ENCODE data around the gene CRAMP1.
A peak's percentile ranks its signal among the peaks of the same experiment; 100 is the strongest.

The CRAMP1 gene

DNA sequence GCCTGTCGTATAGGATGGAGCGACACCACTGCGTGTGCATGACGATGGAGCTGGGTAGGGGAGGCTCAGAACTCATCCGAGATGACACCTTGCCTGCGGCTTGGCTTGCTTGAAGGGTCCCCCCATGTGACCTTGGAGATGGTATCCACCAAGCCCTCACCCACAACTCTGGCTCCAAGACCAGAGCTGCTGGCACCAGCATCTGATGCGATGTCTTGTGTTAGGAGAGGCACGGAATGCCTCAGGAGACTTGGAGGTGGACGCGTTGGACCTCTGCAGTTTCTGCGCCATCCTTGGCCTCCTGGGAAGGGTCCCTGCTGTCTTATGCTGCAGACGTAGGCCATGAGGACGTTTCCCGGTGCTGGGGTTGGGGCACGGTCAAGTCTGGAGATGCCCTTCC is 7.8 kb downstream of the CRAMP1 start:
- TF ChIP-seq, protein P1, sequence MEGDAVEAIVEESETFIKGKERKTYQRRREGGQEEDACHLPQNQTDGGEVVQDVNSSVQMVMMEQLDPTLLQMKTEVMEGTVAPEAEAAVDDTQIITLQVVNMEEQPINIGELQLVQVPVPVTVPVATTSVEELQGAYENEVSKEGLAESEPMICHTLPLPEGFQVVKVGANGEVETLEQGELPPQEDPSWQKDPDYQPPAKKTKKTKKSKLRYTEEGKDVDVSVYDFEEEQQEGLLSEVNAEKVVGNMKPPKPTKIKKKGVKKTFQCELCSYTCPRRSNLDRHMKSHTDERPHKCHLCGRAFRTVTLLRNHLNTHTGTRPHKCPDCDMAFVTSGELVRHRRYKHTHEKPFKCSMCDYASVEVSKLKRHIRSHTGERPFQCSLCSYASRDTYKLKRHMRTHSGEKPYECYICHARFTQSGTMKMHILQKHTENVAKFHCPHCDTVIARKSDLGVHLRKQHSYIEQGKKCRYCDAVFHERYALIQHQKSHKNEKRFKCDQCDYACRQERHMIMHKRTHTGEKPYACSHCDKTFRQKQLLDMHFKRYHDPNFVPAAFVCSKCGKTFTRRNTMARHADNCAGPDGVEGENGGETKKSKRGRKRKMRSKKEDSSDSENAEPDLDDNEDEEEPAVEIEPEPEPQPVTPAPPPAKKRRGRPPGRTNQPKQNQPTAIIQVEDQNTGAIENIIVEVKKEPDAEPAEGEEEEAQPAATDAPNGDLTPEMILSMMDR (IDR thresholded peaks at IDR 0.05; ENCODE audit: control insufficient read depth, extremely low read depth, insufficient read depth) = no peak
- DNase-seq (ENCODE audit: low read depth) = no peak
- H3K4me3 ChIP-seq (ENCODE audit: low read depth, low read length) = no peak overlapping the region

DNA sequence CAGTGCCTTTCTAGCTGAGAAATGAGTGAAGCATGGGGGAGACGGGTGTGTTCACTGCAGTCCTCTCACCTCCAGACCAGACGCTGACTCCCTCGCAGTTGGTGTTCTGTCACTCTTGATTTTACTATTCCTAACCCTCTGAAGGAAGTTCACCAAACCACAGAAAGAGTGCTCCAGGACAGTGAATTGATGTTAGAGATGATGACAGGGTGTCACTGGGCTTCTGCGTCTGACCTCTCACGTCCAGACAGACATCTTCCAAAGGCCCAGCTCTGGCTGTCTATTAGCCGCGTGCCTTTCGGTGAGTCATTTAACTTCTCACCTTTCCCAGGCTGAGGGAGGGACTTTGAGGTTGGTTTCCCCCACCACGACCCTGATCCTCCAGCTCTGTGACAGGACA is 8.2 kb downstream of the CRAMP1 start:
- no peak overlapping the region for H3K4me3 ChIP-seq (ENCODE audit: low read depth, low read length)
- TF ChIP-seq, protein P1 (IDR thresholded peaks at IDR 0.05; ENCODE audit: control insufficient read depth, extremely low read depth, insufficient read depth) = no peak
- DNase-seq (ENCODE audit: low read depth) = no peak

DNA sequence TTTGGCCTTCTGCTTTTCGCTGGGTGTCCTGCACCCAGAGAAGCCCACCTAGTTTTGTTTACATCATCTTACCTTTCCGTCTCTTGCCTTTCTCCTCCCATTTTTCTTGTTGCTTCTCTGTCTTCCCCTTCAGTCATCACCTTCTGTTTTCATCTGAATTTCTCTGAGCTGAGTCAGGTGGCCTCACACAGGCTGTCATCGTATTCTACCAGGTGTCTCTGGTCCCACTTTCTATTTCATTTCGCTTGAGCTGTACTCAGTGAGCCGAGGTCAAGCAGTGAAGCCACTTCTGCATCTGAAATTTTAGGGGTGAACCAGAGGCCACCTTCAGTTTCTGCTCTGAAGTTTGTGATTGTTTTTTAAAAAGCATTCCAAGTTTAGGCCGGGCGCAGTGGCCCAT is 9.7 kb downstream of the CRAMP1 start:
- H3K4me3 ChIP-seq (ENCODE audit: low read depth, low read length) = no peak overlapping the region
- no peak for DNase-seq (ENCODE audit: low read depth)
- TF ChIP-seq, protein P1 (IDR thresholded peaks at IDR 0.05; ENCODE audit: control insufficient read depth, extremely low read depth, insufficient read depth) = no peak

DNA sequence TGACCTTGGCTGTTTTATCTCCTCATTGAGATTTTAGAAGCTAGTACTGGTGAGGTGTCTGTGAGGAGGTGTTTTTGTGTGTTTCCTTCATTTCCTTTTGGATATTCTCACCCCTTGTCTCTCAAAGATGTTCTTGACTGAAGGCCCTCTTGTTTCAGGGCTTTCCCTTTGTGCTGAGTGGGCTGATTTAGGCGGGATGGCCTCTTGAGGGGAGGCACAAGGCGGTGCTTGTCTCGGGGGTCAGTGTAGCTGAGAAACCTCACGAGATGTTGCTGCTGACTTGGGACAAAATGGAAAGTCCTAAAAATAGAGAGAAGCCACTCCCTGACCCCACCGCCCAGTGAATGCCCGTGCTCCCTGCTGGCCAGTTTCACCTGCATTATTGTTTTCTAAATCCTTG is 14.2 kb downstream of the CRAMP1 start:
- TF ChIP-seq, protein P1 (IDR thresholded peaks at IDR 0.05; ENCODE audit: control insufficient read depth, extremely low read depth, insufficient read depth) = no peak
- H3K4me3 ChIP-seq (ENCODE audit: low read depth, low read length) = no peak overlapping the region
- no peak for DNase-seq (ENCODE audit: low read depth)

DNA sequence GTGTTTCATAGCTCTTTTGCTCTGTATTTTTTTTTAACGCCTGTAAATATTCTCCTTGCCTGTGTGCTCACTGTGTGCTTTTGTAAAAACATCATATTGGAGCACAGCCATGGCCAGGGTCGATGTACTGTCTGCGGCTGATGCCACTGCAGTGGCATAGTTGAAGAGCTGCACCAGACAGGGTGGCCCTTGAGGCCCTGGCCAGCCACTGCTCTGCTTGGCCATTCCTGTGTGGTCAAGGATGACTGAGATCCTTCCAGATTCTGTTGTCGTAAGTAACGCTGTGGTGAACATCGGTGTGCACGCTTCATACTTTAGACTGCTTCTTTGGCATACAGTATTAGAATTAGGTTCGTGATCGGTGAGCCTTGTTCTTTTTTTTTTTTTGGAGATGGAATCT is 14.6 kb downstream of the CRAMP1 start:
- no peak overlapping the region for H3K4me3 ChIP-seq (ENCODE audit: low read depth, low read length)
- no peak for DNase-seq (ENCODE audit: low read depth)
- TF ChIP-seq, protein P1 (IDR thresholded peaks at IDR 0.05; ENCODE audit: control insufficient read depth, extremely low read depth, insufficient read depth) = no peak

DNA sequence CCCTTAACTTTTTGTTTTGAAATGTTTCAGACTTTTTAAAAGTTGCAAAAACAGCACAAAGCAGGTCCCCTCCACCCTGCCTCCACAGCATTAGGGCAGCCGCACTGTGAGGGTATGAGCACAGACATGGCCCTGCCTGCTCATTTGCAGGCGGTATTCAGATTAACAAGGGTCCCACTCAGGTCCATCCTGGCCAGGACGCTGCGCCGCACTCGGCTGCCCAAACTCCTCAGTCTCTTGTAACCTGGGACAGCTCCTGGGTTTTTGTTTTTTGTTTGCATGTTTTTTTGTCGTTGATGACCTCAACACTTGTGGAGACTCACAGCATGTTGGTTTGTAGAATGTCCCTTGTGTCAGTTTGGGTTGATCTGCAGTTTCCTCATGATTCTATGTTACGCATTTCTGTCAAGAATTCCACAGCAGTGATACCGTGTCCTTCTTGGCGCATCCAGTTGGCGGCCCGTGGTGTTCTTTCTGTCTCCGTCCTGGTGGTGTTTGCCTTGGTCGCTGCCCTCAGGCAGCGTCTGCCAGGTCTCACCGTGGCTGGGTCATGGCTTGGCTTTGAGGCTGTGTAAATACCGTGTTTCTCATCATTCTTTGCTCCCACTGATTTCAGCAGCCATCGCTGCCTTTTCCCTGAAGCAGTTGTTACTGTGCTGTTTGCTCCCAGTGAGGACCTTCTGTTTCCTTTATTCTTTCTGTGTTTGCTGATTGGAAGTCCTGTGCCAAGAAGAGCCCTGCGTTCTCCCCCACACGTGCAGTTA is 18.5 kb downstream of the CRAMP1 start:
- peak overlapping the region; percentile 3; the same call in 1 of the 2 replicates for H3K4me3 ChIP-seq (ENCODE audit: low read depth, low read length)
- DNase-seq (ENCODE audit: low read depth) = peak; percentile 85
- TF ChIP-seq, protein P1 (IDR thresholded peaks at IDR 0.05; ENCODE audit: control insufficient read depth, extremely low read depth, insufficient read depth) = no peak

DNA sequence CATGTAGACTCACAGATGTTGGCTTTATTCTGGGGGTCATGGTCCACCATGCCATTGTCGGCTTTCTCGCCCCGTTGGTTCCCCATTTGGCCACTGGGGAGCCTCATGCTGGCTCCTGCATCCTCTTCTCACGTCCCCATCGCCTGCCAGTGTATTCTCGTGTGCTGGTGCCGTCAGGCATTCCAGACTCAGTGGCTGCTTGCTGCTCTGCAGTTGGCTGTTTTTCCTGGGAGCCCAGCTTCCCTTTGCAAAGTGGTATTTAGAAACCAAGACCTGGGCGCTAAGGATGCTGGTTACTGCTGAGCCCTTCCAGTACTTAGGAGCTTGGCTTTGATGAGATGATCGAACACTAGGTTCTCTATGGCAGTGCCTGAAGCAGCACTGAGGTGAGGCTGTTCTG is 19.1 kb downstream of the CRAMP1 start:
- TF ChIP-seq, protein P1 (IDR thresholded peaks at IDR 0.05; ENCODE audit: control insufficient read depth, extremely low read depth, insufficient read depth) = peak; percentile 5; the same call in 1 of the 2 replicates
- peak overlapping the region; percentile 3; the same call in 1 of the 2 replicates for H3K4me3 ChIP-seq (ENCODE audit: low read depth, low read length)
- no peak for DNase-seq (ENCODE audit: low read depth)

Measured in LNCaP clone FGC (cell line).